ENCODE data around the gene PHC2. TPM values are rescaled to one million over a fixed set of nuclear protein-coding genes. Genes with fewer than 3 reads are reported as not detected.

PHC2 gene
- total and polyA plus RNA-seq, 9 of the 15 experiments (the other 6 are each of a cell fraction or from before 2014, with no cell fraction given), result 3.1 to 67.6 (median 34.6) TPM

GRCh38 chr1:33284049-33284448, 146.8 kb downstream of the PHC2 start:
- Histone ChIP-seq H3K9me3 (replicated peaks; ENCODE audit: control insufficient read depth, insufficient read depth, low read depth, low read length) (no peaks in the 10 kb centered on the region), H3K9me1 (ENCODE audit: control insufficient read depth, insufficient read depth, low read length) (no peaks in the 10 kb centered on the region), H3K4me2 (ENCODE audit: insufficient read depth, low read length) (no peak overlapping the region), H3K27me3 (ENCODE audit: control insufficient read depth in 2 of 2, insufficient read depth in 2 of 2, low read length in 2 of 2) (peaks cover 50 to 52% of the 10 kb centered on the region in 2 experiments; a peak in 4 of 5 replicates), H3K79me2 (ENCODE audit: control insufficient read depth, insufficient read depth, low read length) (no peaks in the 10 kb centered on the region), H2AFZ (ENCODE audit: low read depth, low read length) (no peak overlapping the region), H4K20me1 (replicated peaks; ENCODE audit: control insufficient read depth, insufficient read depth, low read length) (no peaks in the 10 kb centered on the region; the same call in 1 of the 2 replicates), H3K9ac (ENCODE audit: insufficient read depth in 1 of 2, low read depth in 2 of 2, low read length in 2 of 2) (no peak overlapping the region), H3K27ac (ENCODE audit: extremely low read depth, low read depth, low read length) (no peak overlapping the region), H3K4me3 (no peak overlapping the region), H3K36me3 (ENCODE audit: control insufficient read depth, insufficient read depth, low read length) (no peaks in the 10 kb centered on the region), H3K4me1 (replicated peaks in 1 of 2; ENCODE audit: control insufficient read depth in 2 of 2, insufficient read depth in 2 of 2, low read length in 2 of 2) (peaks cover 0 to 10% of the 10 kb centered on the region in 2 experiments; a peak in 1 of 5 replicates)
- no peak for DNase-seq (ENCODE audit: extremely low read depth in 1 of 4, low spot score in 3 of 4)
- in situ Hi-C loops (cut with MboI), result no loop called here
- ChIA-PET POLR2A (interaction anchor here (0.6 kb wide), 2 partner anchors 322 to 371 kb away, joined by 3 read pairs; no protein-coding TSS in a partner anchor), CTCF (ENCODE audit: low intra/inter-chr PET ratio) (no interaction called here)
- no TSS peak for BruUV-seq (replicated peaks)
- no peak for FAIRE-seq
- intact Hi-C loops (cut with micrococcal nuclease), result no loop called here
- no peak for ATAC-seq
- TF ChIP-seq PCBP2 (IDR thresholded peaks at IDR 0.05; ENCODE audit: low read depth, low read length, poor library complexity, severe bottlenecking) (no peak), MEF2A (IDR thresholded peaks at IDR 0.05; ENCODE audit: control insufficient read depth, low read depth, low read length) (no peak), RHOXF2B (CRISPR knock-in tag; conservative IDR thresholded peaks at IDR 0.05) (no peak), STAT5A (IDR thresholded peaks at IDR 0.05; ENCODE audit: borderline replicate concordance, low read length) (no peak), LARP7 (IDR thresholded peaks at IDR 0.05) (no peak), ZC3H8 (IDR thresholded peaks at IDR 0.05) (no peak), E4F1 (CRISPR knock-in tag; IDR thresholded peaks at IDR 0.05; ENCODE audit: borderline replicate concordance) (no peak), HES1 (IDR thresholded peaks at IDR 0.05; ENCODE audit: low read depth) (no peak), KAT7 (CRISPR knock-in tag; IDR thresholded peaks at IDR 0.05; ENCODE audit: borderline replicate concordance) (no peak), YY1 (IDR thresholded peaks at IDR 0.05; ENCODE audit: borderline replicate concordance in 1 of 3, control insufficient read depth in 1 of 3, extremely low read depth in 1 of 3, insufficient read depth in 3 of 3, insufficient read length in 1 of 3, insufficient replicate concordance in 2 of 3, low read depth in 1 of 3, low read length in 2 of 3) (no peak), ZBTB26 (CRISPR knock-in tag; IDR thresholded peaks at IDR 0.05) (no peak), TEAD2 (tag; IDR thresholded peaks at IDR 0.05) (no peak), ZNF561 (CRISPR knock-in tag; conservative IDR thresholded peaks at IDR 0.05) (no peak), NKRF (IDR thresholded peaks at IDR 0.05; ENCODE audit: borderline replicate concordance) (no peak)
- WGBS (ENCODE audit: insufficient coverage, low coverage, missing lambda C conversion rate), result 2% methylated on average over 6 of the region's 6 CpGs

Measured in K562 (cell line).